Measurements from ENCODE around the gene ARFGEF2. TPM values are rescaled to one million over a fixed set of nuclear protein-coding genes. Genes with fewer than 3 reads are reported as not detected.
"Not testable (repeated sequence)": the region's sequence is repeated elsewhere in the genome, so short reads cannot be mapped to it uniquely, and the experiment has no call there.

ARFGEF2 gene
- total RNA-seq, 1 experiment from 2014 or later: 30.3 TPM

DNA sequence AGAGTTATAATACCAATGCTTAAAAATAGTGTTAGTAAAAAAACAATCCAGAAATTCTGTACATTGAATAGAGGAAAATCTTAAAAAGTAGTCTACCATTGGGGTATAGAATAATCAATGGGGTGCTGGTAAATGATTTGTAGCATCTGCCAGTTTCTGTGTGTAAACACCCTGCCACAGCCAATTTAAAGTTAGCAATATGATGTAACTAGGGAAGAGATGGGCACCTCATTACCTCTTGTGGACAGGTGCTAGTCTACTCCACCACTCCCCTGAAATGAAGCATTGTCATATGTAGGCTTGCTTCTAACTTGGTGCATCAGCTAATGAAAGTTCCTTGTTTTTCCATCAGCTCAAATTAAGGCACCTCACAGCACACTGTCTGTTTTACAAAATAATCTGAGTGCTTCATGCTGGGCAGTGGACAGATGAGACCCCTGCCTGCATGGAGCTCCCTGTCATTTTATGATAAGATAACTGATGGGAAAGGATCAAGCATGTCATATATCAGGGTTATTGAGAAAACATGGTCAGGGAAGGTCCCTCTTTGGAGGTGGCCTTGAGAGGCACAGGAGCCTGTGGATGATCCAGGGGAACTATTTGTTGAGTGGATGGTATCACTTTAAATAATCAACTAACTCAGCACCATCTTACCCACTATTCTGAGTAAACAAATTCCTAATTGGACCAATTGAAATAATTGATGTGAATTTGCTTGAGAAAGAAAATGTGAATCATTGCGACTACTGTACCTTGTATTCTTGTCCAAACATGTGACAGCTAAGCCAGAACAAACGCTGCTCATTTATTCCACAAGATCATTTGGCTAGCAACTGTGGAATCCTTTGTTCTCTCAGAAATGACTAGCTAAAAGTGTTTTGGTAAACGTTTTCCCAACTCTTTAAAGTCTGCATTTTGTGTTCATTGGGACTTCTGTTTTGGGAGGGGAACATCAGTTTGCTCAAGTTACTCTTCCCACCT is 78.7 kb downstream of the ARFGEF2 start:
- DNase-seq (ENCODE audit: low read depth): no peak

DNA sequence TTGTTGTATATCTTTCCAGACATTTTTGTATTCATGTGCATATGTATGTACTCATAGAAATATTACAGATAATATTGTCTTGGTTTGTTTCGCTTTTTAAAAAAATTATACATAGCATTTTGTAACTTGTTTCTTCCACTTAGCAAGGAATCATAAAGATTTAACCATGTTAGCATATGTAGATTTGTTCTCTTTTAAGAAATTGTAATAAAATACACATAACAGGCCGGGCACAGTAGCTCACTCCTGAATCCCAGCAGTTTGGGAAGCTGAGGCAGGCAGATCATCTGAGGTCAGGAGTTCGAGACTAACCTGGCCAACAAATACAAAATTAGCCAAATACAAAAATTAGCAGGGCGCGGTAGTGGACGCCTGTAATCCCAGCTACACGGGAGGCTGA is 80.2 kb downstream of the ARFGEF2 start:
- DNase-seq (ENCODE audit: low read depth): no peak

DNA sequence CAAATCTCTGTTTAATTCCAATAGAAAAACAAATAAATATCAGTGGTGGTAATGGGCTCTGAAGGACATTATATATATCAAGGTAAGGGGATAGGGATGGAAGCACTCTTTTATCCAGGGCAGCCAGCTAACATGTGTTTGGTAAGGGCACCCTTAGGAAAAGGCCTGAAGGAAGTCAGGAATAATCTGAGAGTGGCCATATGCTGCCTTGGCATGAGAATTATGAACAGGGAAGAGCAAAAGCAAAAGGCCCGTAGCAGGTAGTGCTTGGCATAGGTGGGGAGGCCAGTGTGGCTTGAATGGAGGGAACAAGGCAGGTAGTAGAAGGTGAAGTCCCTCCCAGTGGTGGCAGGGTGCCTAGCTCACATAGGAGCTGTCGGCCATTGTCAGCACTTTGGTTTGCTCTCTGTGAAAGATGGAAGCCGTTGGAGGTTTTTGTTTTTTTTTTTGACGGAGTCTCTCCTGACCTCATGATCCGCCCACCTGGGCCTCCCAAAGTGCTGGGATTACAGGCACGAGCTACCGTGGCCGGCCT is 85.0 kb downstream of the ARFGEF2 start:
- no peak for DNase-seq (ENCODE audit: low read depth)

DNA sequence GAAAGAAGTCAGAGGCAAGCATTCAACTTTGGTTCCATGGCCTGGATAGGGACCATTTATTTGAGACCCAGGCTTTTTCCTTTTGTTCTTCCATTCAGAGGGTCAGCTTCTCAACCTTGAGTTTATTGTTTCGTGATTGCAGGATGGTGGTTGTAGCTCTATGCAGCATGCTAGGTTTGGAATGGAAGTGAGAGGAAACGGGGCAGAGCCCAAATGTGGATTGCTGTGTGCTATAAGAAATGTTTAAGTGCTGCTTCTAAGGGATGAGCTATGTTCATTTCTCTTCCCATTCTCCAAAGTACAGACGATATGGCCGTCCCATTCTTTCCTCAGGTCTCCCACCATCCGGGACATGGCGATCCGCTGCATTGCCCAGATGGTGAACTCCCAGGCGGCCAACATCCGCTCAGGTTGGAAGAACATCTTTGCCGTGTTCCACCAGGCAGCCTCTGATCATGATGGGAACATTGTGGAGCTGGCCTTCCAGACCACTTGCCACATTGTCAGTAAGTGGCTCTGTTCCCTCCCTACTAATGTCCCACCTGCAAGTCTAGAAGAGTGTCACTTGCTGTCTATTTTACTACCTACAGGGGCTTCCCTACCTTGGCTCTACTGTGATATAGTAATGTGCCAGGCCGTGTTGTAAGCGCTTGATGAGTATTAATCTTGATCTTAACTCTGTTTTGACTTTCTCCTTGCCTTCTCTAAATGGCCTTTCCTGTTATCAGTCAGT is 88.6 kb downstream of the ARFGEF2 start:
- DNase-seq (ENCODE audit: low read depth): no peak

DNA sequence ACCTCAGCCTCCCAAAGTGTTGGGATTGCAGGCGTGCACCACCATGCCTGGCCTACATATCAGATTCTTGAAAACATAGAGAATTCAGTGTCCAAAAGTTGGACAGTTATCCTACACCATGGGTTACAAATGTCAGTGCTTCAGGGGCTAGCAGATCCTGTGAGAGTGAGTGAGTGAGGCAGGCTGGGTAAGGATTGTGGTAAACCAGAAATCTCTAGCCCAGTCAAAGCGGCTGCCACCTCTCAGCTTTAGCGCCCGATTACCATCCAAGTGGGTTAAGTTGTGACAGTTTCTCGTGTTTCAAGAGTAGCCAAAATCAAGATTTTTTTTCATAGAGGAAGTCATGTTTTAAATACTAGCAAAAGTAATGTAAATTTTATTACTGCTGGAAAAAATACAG is 102.7 kb downstream of the ARFGEF2 start:
- no peak for DNase-seq (ENCODE audit: low read depth)

DNA sequence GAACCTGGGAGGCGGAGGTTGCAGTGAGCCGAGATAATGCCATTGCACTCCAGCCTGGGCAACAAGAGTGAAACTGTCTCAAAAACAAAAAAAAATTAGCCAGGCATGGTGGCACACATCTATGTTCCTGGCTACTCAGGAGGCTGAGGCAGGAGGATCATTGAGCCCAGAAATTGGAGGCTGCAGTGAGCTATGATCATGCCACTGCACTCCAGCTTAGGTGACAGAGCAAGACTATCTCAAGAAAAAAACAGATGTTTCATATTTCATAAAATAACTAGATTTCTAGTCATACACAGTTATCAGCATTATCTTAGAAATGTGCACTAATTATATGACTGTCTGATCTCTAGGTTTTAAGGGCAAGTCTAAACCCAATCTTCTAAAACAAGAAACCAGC is 106.7 kb downstream of the ARFGEF2 start:
- DNase-seq (ENCODE audit: low read depth): not testable (repeated sequence)

DNA sequence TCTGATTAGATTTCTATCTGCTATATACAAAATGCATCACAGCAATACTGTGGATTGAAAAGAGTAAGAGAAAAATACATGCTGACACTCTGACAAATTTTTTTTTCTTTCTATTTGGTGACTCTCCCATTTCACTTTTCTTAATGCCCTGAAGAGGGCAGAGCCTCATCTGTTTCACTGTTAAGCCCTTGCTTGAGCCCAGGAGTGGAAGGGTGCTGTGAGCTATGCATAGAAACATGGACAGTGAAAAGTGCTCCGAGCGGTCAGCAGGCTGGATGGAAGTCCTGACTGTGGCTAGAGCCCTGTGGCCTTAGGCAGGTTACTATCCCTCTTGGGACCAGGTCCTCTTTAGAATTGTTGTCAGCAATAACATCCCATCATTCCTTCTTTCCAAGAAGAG is 107.2 kb downstream of the ARFGEF2 start:
- peak; percentile 26 for DNase-seq (ENCODE audit: low read depth)

DNA sequence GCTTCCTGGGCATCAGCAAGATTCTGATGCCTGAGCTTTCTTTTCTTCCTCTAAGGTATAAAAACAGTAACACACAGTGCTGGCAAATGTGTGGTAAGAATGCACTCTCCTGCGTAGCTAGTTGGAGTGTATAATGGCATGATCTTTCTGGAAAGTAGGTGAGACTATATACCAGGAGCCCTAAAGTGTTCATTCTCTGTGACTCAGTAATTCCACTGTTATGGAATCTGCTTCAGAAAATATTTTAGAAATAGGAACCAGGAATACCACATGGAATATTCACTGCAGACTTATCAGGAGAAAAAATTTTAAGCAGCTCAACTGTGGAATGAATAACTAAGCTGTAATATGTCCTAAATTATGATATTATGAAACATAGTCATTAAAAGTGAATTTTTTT is 107.7 kb downstream of the ARFGEF2 start:
- DNase-seq (ENCODE audit: low read depth): no peak

DNA sequence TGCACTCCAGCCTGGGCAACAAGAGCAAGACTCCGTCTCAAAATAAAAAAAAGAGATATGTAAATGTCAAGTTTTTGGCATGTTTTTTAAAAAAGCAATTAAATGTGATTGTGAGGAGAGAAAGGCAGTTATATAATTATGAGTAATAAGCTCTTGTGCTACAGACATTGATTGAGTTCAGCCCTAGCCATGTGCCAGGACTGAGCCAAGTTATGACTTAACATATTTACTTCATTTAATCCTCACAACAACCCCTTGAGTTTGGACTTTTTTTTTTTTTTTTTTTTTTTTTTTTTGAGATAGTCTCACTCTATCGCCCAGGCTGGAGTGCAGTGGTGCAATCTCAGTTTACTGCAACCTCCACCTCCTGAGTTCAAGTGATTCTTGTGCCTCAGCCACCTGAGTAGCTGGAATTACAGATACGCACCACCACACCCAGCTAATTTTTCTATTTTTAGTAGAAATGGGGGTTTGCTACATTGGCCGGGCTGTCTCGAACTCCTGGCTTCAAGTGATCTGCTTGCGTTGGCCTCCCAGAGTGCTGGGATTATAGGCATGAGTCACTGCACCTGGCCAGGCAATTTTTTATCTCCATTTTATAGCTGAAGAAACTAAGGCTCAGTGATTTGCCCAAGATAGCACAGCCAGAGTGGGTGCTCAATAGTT is 109.6 kb downstream of the ARFGEF2 start:
- DNase-seq (ENCODE audit: low read depth): no peak

DNA sequence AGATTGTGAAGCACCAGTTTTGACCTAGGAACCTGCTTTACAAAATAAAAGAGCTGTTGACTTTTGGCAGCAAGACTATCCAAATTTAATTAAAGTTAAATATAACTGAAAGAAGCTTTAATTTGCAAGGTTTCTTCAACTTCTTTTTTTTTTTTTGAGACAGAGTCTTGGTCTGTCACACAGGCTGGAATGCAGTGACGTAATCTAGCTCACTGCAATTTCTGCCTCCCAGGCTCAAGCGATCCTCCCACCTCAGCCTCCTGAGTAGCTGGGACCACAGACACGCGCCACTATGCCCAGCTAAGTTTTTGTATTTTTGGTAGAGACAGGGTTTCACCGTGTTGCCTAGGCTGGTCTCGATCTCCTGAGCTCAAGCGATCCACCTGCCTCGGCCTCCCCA is 110.9 kb downstream of the ARFGEF2 start:
- no peak for DNase-seq (ENCODE audit: low read depth)

DNA sequence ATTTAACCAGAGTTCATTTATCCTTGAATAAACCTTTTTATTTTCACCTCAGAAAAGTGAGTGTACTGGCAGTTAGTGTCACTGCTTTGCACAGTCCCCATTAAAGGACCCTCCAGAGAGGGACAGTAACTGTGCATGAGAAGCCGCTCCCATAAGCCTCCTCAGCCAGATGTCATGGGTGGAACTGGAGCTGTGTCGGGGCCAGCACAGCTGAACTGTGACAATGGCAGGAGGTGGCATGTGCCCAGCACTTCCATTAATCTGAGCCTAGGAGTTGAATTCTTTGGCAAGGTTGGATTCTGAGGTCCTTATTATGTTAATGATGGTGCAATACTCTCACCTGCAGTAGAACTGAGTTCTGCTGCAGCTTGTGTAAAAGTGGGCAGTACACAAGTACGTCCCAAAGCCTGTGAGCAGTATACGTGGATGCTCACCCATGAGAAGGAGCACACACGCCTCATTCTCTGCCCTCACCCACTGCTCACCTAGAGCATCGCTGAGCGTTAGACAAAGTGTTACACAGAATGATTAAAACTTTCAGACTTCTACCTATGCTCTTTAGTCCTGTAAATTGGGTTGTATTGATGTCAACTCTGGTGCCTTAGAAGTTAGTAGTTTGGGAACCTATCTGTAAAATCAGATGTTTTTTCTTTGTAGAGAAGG is 112.7 kb downstream of the ARFGEF2 start:
- no peak for DNase-seq (ENCODE audit: low read depth)

DNA sequence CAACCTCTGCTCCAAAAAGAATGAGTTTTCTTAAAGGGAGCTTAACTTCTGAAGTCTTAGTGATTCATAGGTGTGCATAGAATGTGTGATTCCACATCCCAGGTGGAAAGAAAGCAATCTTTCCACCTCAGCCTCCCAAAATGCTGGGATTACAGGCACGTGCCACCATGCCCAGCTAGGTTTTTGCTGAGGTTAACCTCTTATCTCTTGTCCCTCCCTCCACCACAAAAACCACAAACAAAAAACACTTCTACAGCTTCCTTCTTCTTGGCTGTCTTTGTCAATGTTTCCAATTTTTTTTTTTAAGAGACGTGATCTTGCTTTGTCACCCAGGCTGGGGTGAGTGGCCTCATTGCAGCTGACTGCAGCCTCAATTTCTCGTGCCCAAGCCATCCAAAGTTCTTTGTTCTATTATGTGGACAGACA is 116.5 kb downstream of the ARFGEF2 start:
- peak; percentile 56 for DNase-seq (ENCODE audit: low read depth)

DNA sequence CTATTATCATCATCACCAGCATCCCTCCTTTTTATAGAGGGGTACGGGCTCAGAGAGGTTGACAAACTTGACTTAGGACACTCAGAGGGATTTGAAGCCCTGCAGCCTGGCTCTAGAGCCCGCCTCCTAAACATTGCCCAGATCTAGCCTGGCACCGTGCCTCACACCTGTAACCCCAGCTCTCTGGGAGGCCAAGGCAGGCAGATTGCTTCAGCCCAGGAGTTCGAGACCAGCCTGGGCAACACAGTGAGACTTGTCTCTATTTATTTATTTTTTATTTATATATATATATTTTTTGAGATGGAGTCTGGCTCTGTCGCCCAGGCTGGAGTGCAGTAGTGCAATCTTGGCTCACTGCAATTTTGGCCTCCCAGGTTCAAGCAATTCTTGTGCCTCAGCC is 118.3 kb downstream of the ARFGEF2 start:
- DNase-seq (ENCODE audit: low read depth): no peak

DNA sequence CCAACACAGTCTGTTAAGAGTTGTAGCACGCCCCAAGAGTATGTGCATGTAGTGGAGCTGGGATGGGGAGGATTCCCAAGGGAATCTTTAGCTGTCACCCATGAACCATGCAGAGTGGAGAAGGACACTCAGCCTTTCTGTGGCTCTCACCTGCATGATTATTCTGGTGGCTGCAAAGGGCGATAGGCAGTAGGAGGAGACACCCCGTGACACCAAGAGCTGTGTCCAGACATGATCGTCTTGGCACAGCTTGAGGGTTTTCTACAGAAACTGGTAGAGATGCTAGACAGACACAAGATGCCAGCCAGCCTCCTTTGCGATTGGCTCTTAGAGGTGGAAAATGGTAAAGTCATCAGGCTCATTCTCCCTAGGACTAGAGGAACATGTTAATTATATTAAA is 121.5 kb downstream of the ARFGEF2 start:
- no peak for DNase-seq (ENCODE audit: low read depth)

DNA sequence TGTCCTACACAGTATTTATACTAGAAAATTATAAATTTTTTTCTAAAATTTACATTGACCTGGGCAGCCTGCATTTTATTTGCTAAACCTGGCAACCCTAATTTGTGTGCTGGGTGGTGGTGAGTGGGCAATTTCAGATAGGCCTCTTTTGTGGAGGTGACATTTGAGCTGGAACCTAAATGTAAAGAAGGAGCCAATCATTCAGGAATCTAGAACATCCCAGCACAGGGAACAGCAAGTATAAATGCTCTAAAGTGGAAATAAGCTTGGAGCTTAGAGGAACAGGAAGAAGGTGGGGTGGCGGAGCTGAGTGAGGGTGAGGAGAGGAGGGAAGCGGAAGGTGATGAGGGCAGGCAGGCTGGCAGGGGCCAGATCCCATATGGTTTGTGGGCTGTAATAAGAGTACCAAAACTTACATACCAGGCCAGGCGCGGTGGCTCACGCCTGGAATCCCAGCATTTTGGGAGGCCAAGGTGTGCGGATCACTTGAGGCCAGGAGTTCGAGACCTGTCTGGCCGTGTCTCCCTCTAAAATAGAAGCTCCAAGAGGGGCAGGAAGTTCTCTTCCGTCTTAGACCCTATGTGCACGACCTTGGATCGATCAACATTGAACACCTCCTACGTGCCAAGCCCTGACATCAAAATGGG is 124.1 kb downstream of the ARFGEF2 start:
- DNase-seq (ENCODE audit: low read depth): peak; percentile 16

DNA sequence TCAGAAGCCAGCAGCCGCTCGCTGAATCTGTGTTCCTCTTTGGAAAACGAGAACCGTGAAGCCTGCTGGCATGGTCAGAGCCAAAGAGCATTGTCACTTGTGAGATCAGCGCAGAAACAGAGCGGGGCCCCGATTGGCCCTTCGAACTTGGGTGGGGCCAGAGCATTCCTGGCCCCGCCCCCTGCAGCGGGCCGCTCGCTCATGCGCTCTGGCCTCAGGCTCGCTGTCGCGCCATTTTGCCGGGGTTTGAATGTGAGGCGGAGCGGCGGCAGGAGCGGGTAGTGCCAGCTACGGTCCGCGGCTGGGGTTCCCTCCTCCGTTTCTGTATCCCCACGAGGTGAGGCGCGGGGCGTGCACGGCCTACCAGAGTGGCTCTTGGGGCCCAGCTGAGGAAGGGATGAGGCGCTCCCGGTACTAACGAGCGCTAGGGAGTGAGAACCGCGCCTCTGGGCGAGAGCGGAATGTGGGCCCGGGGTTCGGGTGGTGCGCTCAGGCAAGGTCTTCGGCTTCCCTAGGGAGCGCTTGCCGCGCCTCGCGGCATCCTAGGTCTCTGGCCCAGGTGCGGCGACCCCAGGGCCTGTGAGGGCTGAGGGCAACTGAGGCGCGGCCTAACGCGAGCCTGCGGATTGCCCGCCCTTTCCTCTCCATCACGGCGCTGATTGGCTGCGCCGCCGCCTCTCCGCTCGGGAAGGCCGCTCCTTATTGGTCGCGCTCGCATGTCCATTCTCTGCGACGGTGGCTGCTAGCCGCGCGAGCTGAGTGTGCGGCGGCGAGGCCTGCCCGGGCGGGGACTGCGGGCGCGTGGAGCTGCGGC is 124.8 kb downstream of the ARFGEF2 start, which contains the start of gene CSE1L:
TSS of gene CSE1L (plus strand) at position 226 of the 814 bp plus-strand sequence. CDS start 12,152 bp downstream, outside the sequence.
- DNase-seq (ENCODE audit: low read depth): peak; percentile 96

DNA sequence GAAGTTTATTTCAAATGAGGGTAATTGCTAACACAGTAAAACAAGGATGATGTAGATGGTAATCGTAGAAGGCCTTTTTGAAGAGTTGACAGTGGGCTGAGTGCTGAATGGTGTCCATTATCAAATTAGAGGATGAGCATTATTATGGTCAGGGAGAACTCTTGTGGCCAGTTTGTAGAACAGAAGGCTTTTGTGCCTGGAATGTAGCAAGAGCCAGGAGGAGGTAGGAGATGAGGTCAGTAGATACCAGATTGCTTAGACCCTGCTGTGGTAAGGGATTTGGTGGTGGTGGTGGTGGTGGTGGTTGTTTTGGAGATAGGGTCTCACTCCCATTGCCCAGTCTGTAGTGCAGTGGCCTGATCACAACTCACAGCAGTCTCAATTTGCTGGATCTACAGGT is 130.8 kb downstream of the ARFGEF2 start:
- DNase-seq (ENCODE audit: low read depth): peak; percentile 34

DNA sequence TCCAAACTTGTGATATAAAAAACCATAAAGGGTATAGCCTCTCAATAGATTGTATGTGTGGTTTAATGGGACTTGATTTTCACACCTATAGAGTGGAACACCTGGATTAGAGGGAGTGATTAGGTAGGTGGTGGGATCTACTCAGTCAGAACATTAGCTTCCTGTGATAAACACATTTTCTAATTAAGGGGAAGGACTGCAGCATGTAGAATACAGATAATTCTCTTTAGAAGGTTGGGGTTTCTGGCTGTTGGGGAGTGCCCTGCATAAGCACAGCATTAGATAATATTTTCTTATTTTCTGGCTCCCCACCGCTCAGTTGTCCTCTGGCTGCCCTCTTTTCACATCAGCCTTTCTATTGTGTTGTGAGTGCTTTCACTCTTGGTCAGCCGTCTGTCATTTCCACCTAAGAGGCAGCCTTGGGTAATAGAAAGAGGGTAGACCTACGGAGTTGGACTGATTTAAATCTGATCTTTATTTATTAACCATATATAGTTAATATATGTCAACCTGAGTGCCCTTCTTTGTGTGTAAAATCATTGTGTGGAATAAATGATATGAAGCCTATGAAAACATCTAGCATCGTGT is 132.6 kb downstream of the ARFGEF2 start:
- DNase-seq (ENCODE audit: low read depth): no peak

DNA sequence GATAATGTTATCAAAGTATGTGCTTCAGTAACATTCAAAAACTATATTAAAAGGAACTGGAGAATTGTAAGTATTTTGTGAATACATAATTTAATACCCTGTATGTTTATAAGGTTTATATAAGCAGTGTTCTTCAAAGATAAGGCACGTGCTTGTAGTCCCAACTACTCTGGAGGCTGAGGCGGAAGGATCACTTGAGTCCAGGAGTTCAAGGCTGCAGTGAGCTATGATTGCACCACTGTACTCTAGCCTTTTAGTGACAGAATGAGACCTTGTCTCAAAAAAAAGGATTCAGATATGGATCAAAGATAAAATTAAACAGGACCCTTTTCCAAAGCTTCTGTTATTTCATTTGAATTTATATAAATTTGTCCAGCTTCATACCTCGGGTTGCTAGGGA is 141.8 kb downstream of the ARFGEF2 start:
- no peak for DNase-seq (ENCODE audit: low read depth)

DNA sequence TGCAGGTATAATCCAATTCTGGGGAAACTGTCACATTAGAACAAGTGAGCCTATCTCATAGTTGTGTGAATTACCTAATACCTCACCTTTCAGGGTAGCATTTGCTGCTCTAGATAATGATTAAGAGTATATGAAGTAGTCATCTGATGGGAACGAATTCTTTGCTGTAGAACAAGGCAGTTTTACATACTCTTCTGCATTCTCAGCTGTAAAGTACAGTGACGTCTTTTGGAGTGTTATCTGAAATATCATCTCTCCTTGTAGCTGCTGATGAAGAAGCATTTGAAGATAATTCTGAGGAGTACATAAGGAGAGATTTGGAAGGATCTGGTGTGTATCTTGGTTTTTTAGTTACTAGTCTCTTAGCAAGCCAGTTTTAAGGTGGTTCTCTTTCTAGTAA is 153.0 kb downstream of the ARFGEF2 start:
- DNase-seq (ENCODE audit: low read depth): no peak
